Suprapubic skin (tissue), 4 donors: Measurements from ENCODE around the gene ETFA.

Experiments used
- CTCF ChIP-seq, 2 donors: fragments of 200-600 bp in 1 of 2; fragments of 450-650 bp in 1 of 2; sonication (generic) in 1 of 2; IDR thresholded peaks; one replicate each; pipeline ENCODE4 v1.5.1; 2016 to 2019; ENCODE audit warnings: antibody characterized with exemption in 2 of 2, mild to moderate bottlenecking in 1 of 2, moderate library complexity in 1 of 2
- EP300 ChIP-seq: sonication (generic); formaldehyde crosslinking; IDR thresholded peaks from one replicate; pipeline ENCODE4 v1.6.1; 2017; ENCODE audit warnings: antibody characterized with exemption
- POLR2A ChIP-seq, 2 donors: fragments of 450-650 bp; IDR thresholded peaks; one replicate each; pipeline ENCODE4 v1.6.1; 2017; ENCODE audit warnings: antibody characterized with exemption in 2 of 2, mild to moderate bottlenecking in 2 of 2, moderate library complexity in 2 of 2
- POLR2AphosphoS5 ChIP-seq, 3 donors: sonication (generic); formaldehyde crosslinking; IDR thresholded peaks; one replicate each; pipeline ENCODE4 v1.6.1; 2017; ENCODE audit warnings: antibody characterized with exemption in 3 of 3

GRCh38 chr15:76176059-76176458 lies 135.2 kb downstream of the ETFA start:
- TF ChIP-seq POLR2AphosphoS5 (IDR thresholded peaks at IDR 0.05) = no peak
- TF ChIP-seq CTCF (IDR thresholded peaks at IDR 0.05) = no peak
- TF ChIP-seq POLR2A (IDR thresholded peaks at IDR 0.05) = no peak
- no peak for TF ChIP-seq EP300
